Activated T-cell treated with anti-CD3 and anti-CD28 coated beads, Interleukin-2, amount 50 U/mL, for 72 hours (primary cell): Measurements from ENCODE around the gene TTC16. TPM values are rescaled to one million over a fixed set of nuclear protein-coding genes. Genes with fewer than 3 reads are reported as not detected.
A peak's percentile ranks its signal among the peaks of the same experiment; 100 is the strongest.

Source experiments
- ATAC-seq, 2 donors: fragments of 150-1000 bp; cut with Tn5 transposase; replicated peaks in 1 of 2; 2 replicates each; pipeline ENCODE4 v1.10.0; 2021; ENCODE audit warnings: moderate library complexity in 2 of 2, mild to moderate bottlenecking in 1 of 2
- DNase-seq, 2 donors: peaks; one replicate each; pipeline ENCODE4 v3.0.0; 2021 to 2022; ENCODE audit warnings: mixed read lengths in 1 of 2
- H3K27ac Mint-ChIP-seq: one replicate; pipeline ENCODE4 v1.8.0; 2022; ENCODE audit warnings: mild to moderate bottlenecking, moderate library complexity, mixed read lengths
- H3K27me3 Mint-ChIP-seq: one replicate; pipeline ENCODE4 v1.8.0; 2022; ENCODE audit warnings: low read depth, mixed read lengths
- H3K36me3 Mint-ChIP-seq, 2 donors: one replicate each; pipeline ENCODE4 v1.8.0; 2022; ENCODE audit warnings: mixed read lengths in 2 of 2, mild to moderate bottlenecking in 1 of 2; ENCODE audit not compliant: insufficient read depth in 2 of 2
- H3K4me1 Mint-ChIP-seq: one replicate; pipeline ENCODE4 v1.8.0; 2022; ENCODE audit warnings: low read depth, mixed read lengths
- H3K4me3 Mint-ChIP-seq, 2 donors: one replicate each; pipeline ENCODE4 v1.8.0; 2022; ENCODE audit warnings: mild to moderate bottlenecking in 2 of 2, mixed read lengths in 2 of 2, moderate library complexity in 2 of 2
- H3K9me3 Mint-ChIP-seq, 2 donors: one replicate each; pipeline ENCODE4 v1.8.0; 2022; ENCODE audit warnings: mixed read lengths in 2 of 2
- total RNA-seq, 2 donors: library from RNA; stranded (reverse); gene quantifications; one replicate each; pipeline ENCODE4 v1.2.3, GENCODE V29; 2022

The TTC16 gene, protein sequence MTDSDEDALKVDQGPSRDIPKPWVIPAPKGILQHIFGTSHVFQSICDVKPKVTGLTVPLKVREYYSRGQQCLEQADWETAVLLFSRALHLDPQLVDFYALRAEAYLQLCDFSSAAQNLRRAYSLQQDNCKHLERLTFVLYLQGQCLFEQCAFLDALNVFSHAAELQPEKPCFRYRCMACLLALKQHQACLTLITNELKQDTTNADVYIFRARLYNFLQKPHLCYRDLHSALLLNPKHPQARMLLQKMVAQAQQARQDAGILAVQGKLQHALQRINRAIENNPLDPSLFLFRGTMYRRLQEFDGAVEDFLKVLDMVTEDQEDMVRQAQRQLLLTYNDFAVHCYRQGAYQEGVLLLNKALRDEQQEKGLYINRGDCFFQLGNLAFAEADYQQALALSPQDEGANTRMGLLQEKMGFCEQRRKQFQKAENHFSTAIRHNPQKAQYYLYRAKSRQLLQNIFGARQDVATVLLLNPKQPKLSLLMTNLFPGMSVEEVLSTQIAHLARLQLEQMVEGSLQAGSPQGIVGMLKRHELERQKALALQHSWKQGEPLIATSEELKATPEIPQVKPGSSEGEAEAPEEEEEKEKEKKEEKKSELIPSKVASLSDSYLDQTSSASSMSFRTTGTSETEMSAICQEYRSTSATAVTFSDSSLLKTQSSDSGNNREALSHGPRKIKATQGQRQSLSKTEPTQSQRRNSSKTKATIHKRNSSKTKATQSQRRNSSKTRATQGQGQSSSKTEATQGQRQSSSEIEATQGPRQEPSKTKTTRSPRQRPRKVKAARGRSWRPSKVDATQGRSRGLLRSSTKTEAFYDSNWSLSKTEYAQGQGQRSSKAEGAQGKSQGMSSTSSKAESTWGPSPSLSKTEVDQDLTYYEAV
- total RNA-seq, result 1 to 10 TPM in 1 of 2 donors, under 1 TPM in 1; 0.55 to 5.3 TPM

- H3K36me3 Mint-ChIP-seq, result peaks cover 1 to 2% of the 10 kb centered on the region in 2 donors
- H3K9me3 Mint-ChIP-seq, result no peaks in the 10 kb centered on the region
- ATAC-seq (peak; percentile 92 to 97), DNase-seq (peak; percentile 99)
- H3K4me1 Mint-ChIP-seq, result peaks cover 34% of the 10 kb centered on the region
- peak within 1 kb of the TSS; percentile 88 to 99 for H3K4me3 Mint-ChIP-seq
- no peaks in the 10 kb centered on the region for H3K27me3 Mint-ChIP-seq
- H3K27ac Mint-ChIP-seq, result peak within 1 kb of the TSS; percentile 85
These were observed at the start of gene TTC16, which contains the start of gene PTRH1 for GRCh38 chr9:127715470-127716337. Gene TTC16, plus strand, starts transcription at chr9:127716079. Its CDS starts 67 bp downstream, at chr9:127716146. Gene PTRH1, minus strand, starts transcription at chr9:127715663. Its CDS starts 24 bp downstream, at chr9:127715639.

GRCh38 chr9:127667127-127667844 lies 48.6 kb upstream of the TTC16 start:
- Mint-ChIP-seq H3K36me3 (no peaks in the 10 kb centered on the region), H3K9me3 (no peaks in the 10 kb centered on the region), H3K4me3 (no peak overlapping the region), H3K27ac (no peak overlapping the region), H3K27me3 (no peaks in the 10 kb centered on the region), H3K4me1 (no peaks in the 10 kb centered on the region)
- no peak for DNase-seq
- no peak for ATAC-seq

DNA sequence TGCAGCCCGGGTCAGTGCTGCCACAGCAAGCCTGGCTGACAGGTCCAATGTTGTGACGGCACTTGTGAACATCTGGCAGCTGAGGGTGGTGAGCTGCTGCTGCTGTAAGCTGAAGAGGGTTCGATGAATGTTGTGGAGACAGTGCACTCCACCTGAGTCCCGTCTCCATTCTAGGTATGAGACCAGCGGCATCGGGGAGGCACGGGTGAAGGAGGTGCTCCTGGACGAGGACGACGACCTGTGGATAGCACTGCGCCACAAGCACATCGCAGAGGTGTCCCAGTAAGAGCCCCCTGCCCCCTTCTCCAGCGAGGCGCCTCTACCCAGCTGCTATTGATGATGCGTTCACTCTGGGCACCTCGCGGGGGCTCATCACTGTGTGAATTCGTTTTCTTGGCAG lies 48.0 kb upstream of the TTC16 start:
- no peaks in the 10 kb centered on the region for H3K9me3 Mint-ChIP-seq
- DNase-seq (no peak), ATAC-seq (no peak)
- H3K4me1 Mint-ChIP-seq, result no peaks in the 10 kb centered on the region
- no peak overlapping the region for H3K4me3 Mint-ChIP-seq
- H3K36me3 Mint-ChIP-seq, result no peaks in the 10 kb centered on the region
- no peak overlapping the region for H3K27ac Mint-ChIP-seq
- no peaks in the 10 kb centered on the region for H3K27me3 Mint-ChIP-seq

GRCh38 chr9:127673234-127673633 lies 42.6 kb upstream of the TTC16 start:
- Mint-ChIP-seq H3K27ac (no peak overlapping the region), H3K4me3 (no peak overlapping the region), H3K4me1 (no peaks in the 10 kb centered on the region), H3K27me3 (no peaks in the 10 kb centered on the region), H3K9me3 (no peaks in the 10 kb centered on the region), H3K36me3 (no peaks in the 10 kb centered on the region)
- ATAC-seq (no peak), DNase-seq (no peak)

GRCh38 chr9:127676638-127677037 lies 39.2 kb upstream of the TTC16 start:
- no peak for ATAC-seq

GRCh38 chr9:127679506-127679905 lies 36.4 kb upstream of the TTC16 start:
- ATAC-seq (no peak), DNase-seq (no peak)
- H3K36me3 Mint-ChIP-seq, result peaks cover 0 to 1% of the 10 kb centered on the region in 2 donors
- H3K4me1 Mint-ChIP-seq, result no peaks in the 10 kb centered on the region
- H3K4me3 Mint-ChIP-seq, result no peak overlapping the region
- H3K9me3 Mint-ChIP-seq, result no peaks in the 10 kb centered on the region
- H3K27ac Mint-ChIP-seq, result no peak overlapping the region
- no peaks in the 10 kb centered on the region for H3K27me3 Mint-ChIP-seq

More at GRCh38 chr9:127676638-127677037, 39.2 kb upstream of the TTC16 start:
- DNase-seq, result no peak
- Mint-ChIP-seq H3K27me3 (no peaks in the 10 kb centered on the region), H3K27ac (no peak overlapping the region), H3K4me1 (no peaks in the 10 kb centered on the region), H3K9me3 (no peaks in the 10 kb centered on the region), H3K4me3 (no peak overlapping the region), H3K36me3 (peaks cover 0 to 1% of the 10 kb centered on the region in 2 donors)

- Mint-ChIP-seq H3K36me3 (peaks cover 0 to 1% of the 10 kb centered on the region in 2 donors), H3K4me1 (no peaks in the 10 kb centered on the region), H3K4me3 (no peak overlapping the region), H3K27ac (no peak overlapping the region), H3K27me3 (no peaks in the 10 kb centered on the region), H3K9me3 (no peaks in the 10 kb centered on the region)
- no peak for DNase-seq
- no peak for ATAC-seq
These were observed 35.7 kb upstream of the TTC16 start for GRCh38 chr9:127680226-127680625.

- H3K9me3 Mint-ChIP-seq, result no peaks in the 10 kb centered on the region
- no peaks in the 10 kb centered on the region for H3K27me3 Mint-ChIP-seq
- no peak overlapping the region for H3K27ac Mint-ChIP-seq
- no peaks in the 10 kb centered on the region for H3K4me1 Mint-ChIP-seq
- DNase-seq (no peak), ATAC-seq (no peak)
- H3K4me3 Mint-ChIP-seq, result no peak overlapping the region
- H3K36me3 Mint-ChIP-seq, result peaks cover 0 to 1% of the 10 kb centered on the region in 2 donors
These were observed 35.0 kb upstream of the TTC16 start for GRCh38 chr9:127680846-127681245.

DNA sequence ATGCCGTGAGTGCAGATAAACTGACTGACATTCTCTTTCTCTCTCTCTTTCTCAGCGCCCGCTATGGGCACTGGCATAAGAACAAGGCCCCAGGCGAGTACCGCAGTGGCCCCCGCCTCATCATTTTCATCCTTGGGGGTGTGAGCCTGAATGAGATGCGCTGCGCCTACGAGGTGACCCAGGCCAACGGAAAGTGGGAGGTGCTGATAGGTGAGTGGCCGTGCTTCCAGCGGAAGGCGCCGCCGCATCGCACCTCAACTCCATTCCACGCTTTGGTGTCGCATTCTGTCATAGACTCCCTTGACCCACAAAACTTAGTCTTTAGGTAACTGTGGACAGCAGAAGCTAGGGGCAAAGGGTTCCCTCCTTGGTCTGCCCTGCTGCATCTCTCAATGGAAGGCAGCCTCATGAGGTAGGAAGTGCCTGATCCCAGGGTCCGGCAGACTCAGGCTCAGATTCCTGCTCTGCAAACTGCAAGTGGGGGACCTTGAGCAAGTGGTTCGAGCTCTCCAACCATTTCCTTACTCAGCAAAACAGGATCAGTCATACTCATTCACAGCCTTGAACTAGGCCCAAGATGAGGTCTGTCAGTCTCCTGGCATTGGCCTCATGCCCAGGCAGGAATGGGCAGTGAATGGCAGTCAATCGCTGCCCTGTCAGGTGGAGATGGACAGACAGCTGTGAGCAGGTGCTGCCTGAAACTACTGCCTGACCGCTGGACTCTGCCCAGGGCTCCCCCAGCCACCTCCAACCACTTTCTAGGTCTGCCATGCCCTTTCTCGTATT lies 33.3 kb upstream of the TTC16 start:
- Mint-ChIP-seq H3K4me3 (no peak overlapping the region), H3K4me1 (no peaks in the 10 kb centered on the region), H3K27me3 (no peaks in the 10 kb centered on the region), H3K36me3 (peaks cover 0 to 1% of the 10 kb centered on the region in 2 donors), H3K9me3 (no peaks in the 10 kb centered on the region), H3K27ac (no peak overlapping the region)
- ATAC-seq, result no peak
- no peak for DNase-seq

GRCh38 chr9:127683723-127684122 lies 32.2 kb upstream of the TTC16 start:
- Mint-ChIP-seq H3K27me3 (no peaks in the 10 kb centered on the region), H3K4me1 (no peaks in the 10 kb centered on the region), H3K4me3 (no peak overlapping the region), H3K36me3 (peaks cover 0 to 1% of the 10 kb centered on the region in 2 donors), H3K9me3 (no peaks in the 10 kb centered on the region), H3K27ac (no peak overlapping the region)
- ATAC-seq, result no peak
- no peak for DNase-seq

DNA sequence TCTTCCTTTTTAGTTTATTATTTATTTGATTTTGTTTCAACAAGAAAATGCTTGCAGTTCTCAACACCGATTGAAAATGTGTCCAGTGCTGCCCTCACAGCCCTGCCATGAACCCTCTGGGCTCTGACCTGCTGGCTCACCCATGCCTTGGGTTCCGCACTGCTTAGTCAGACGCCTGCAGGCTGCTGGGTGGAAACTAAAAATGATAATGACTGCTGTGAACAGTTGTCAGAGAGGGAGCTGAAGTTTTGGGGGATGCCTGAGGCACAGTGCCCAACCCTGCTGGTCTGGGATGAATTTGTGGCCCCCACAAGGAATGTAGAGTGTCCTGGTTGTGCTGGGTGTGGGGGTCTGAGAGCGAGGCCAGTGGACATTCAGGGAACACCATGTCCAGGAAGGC lies 31.3 kb upstream of the TTC16 start:
- no peak overlapping the region for H3K27ac Mint-ChIP-seq
- H3K4me1 Mint-ChIP-seq, result no peaks in the 10 kb centered on the region
- no peak overlapping the region for H3K4me3 Mint-ChIP-seq
- ATAC-seq, result no peak
- H3K36me3 Mint-ChIP-seq, result peaks cover 0 to 1% of the 10 kb centered on the region in 2 donors
- H3K27me3 Mint-ChIP-seq, result no peaks in the 10 kb centered on the region
- H3K9me3 Mint-ChIP-seq, result no peaks in the 10 kb centered on the region
- no peak for DNase-seq
